ENCODE measurements around the gene MINDY2.
"Not testable (repeated sequence)": the region's sequence is repeated elsewhere in the genome, so short reads cannot be mapped to it uniquely, and the experiment has no call there.

Gene MINDY2

GRCh38 chr15:58805095-58805494 lies 34.0 kb downstream of the MINDY2 start:
- no peak for DNase-seq (ENCODE audit: low read depth in 2 of 2)

- DNase-seq (ENCODE audit: low read depth in 2 of 2): not testable (repeated sequence)
These were observed 52.2 kb downstream of the MINDY2 start for GRCh38 chr15:58823267-58823666.

GRCh38 chr15:58830556-58830955 lies 59.5 kb downstream of the MINDY2 start:
- DNase-seq (ENCODE audit: low read depth in 2 of 2): no peak

- not testable (repeated sequence) for DNase-seq (ENCODE audit: low read depth in 2 of 2)
These were observed 62.8 kb downstream of the MINDY2 start for GRCh38 chr15:58833681-58834426.

GRCh38 chr15:58839485-58839884 lies 68.4 kb downstream of the MINDY2 start:
- no peak for DNase-seq (ENCODE audit: low read depth in 2 of 2)

- no peak for DNase-seq (ENCODE audit: low read depth in 2 of 2)
These were observed 68.9 kb downstream of the MINDY2 start for GRCh38 chr15:58840048-58840447.

- no peak for DNase-seq (ENCODE audit: low read depth in 2 of 2)
These were observed 71.8 kb downstream of the MINDY2 start for GRCh38 chr15:58842713-58843396.

- DNase-seq (ENCODE audit: low read depth in 2 of 2): not testable (repeated sequence)
These were observed 80.1 kb downstream of the MINDY2 start for GRCh38 chr15:58851205-58851604.

GRCh38 chr15:58852347-58852746 lies 81.2 kb downstream of the MINDY2 start:
- no peak for DNase-seq (ENCODE audit: low read depth in 2 of 2)

- DNase-seq (ENCODE audit: low read depth in 2 of 2): no peak
These were observed 83.5 kb downstream of the MINDY2 start for GRCh38 chr15:58854593-58854992.

GRCh38 chr15:58856086-58856485 lies 85.0 kb downstream of the MINDY2 start:
- no peak for DNase-seq (ENCODE audit: low read depth in 2 of 2)

GRCh38 chr15:58856621-58857020 lies 85.5 kb downstream of the MINDY2 start:
- DNase-seq (ENCODE audit: low read depth in 2 of 2): not testable (repeated sequence)

- DNase-seq (ENCODE audit: low read depth in 2 of 2): no peak
These were observed 91.2 kb downstream of the MINDY2 start for GRCh38 chr15:58862326-58862725.

GRCh38 chr15:58864602-58865424 lies 93.7 kb downstream of the MINDY2 start:
- no peak for DNase-seq (ENCODE audit: low read depth in 2 of 2)

- no peak for DNase-seq (ENCODE audit: low read depth in 2 of 2)
These were observed 94.4 kb downstream of the MINDY2 start for GRCh38 chr15:58865425-58865880.

GRCh38 chr15:58867926-58868325 lies 96.8 kb downstream of the MINDY2 start:
- no peak for DNase-seq (ENCODE audit: low read depth in 2 of 2)

GRCh38 chr15:58870451-58870850 lies 99.3 kb downstream of the MINDY2 start:
- no peak for DNase-seq (ENCODE audit: low read depth in 2 of 2)

GRCh38 chr15:58873267-58873666 lies 102.2 kb downstream of the MINDY2 start:
- DNase-seq (ENCODE audit: low read depth in 2 of 2): no peak

GRCh38 chr15:58875343-58875742 lies 104.2 kb downstream of the MINDY2 start:
- DNase-seq (ENCODE audit: low read depth in 2 of 2): no peak

- DNase-seq (ENCODE audit: low read depth in 2 of 2): no peak
These were observed 105.4 kb downstream of the MINDY2 start for GRCh38 chr15:58876306-58877106.

- no peak for DNase-seq (ENCODE audit: low read depth in 2 of 2)
These were observed 107.1 kb downstream of the MINDY2 start for GRCh38 chr15:58877999-58878825.

Measured in stimulated activated CD4-positive, alpha-beta T cell treated with anti-CD3 and anti-CD28 coated beads, Interleukin-15, amount 100 ng/mL, for 48 hours (primary cell).